Measurements from ENCODE around the gene RPL19. TPM values are rescaled to one million over a fixed set of nuclear protein-coding genes. Genes with fewer than 3 reads are reported as not detected.

The RPL19 gene
- polyA plus RNA-seq, 1 donor (not counting 4 experiments of a cell fraction or from before 2014, with no cell fraction given) = 1,957 TPM

DNA sequence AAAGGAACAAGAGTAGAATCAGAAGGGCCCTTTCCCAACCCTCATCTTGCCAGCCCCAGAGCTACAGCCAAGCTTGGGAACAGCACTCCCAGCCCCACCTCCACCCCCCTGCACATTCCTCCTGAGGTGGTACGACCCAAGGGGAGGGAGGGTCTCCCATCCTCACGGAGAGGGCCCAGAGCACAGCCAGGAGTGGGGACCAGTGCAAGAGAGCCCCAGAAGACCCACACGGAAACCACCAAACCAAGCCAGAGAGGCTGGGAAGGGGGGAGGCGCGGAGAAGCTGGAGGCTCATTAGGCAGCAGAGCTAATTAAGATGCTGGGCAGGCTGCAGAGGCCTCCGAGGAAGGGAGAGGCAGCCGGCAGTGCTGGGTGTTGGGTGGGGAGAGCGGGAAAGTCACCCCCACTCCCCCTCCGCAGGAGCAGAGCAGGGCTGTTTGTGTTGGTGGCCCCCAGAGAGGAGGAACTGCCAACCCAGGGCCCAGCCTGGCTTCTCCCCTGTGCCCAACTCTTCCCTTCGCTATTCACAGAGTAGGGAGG is 5.0 kb upstream of the RPL19 start:
- Histone ChIP-seq H3K9me1 (ENCODE audit: control insufficient read depth, extremely low read depth, insufficient read depth, low read length) (no peaks in the 10 kb centered on the region), H3K4me2 (ENCODE audit: control insufficient read depth, extremely low read depth, insufficient read depth, low read depth, low read length) (no peak overlapping the region), H3K4me3 (ENCODE audit: control insufficient read depth in 2 of 3, extremely low read depth in 1 of 3, insufficient read depth in 2 of 3, low read depth in 1 of 3, low read length in 3 of 3) (no peak overlapping the region), H2AFZ (ENCODE audit: control insufficient read depth, low read length) (no peak overlapping the region), H3K36me3 (ENCODE audit: control insufficient read depth in 2 of 2, extremely low read depth in 1 of 2, insufficient read depth in 2 of 2, low read length in 2 of 2) (peaks cover 4 to 18% of the 10 kb centered on the region in 2 experiments), H3K4me1 (ENCODE audit: control insufficient read depth, extremely low read depth, insufficient read depth, low read length) (peaks cover 15% of the 10 kb centered on the region), H3K79me2 (ENCODE audit: control insufficient read depth, insufficient read depth, low read length) (peaks cover 22% of the 10 kb centered on the region), H4K20me1 (ENCODE audit: control insufficient read depth, extremely low read depth, insufficient read depth, low read length) (no peaks in the 10 kb centered on the region), H3K27me3 (ENCODE audit: control insufficient read depth, extremely low read depth, insufficient read depth, low read length) (no peaks in the 10 kb centered on the region), H3K27ac (ENCODE audit: control insufficient read depth, insufficient read depth, low read length) (no peak overlapping the region), H3K9me3 (ENCODE audit: control insufficient read depth, low read depth, low read length) (no peaks in the 10 kb centered on the region), H3K9ac (ENCODE audit: control insufficient read depth, extremely low read depth, insufficient read depth, low read length) (no peak overlapping the region)
- dilution Hi-C loops (cut with MboI; ENCODE audit: extremely low pct_ligation_motif_present, low sequenced_read_pairs) = no loop called here
- FAIRE-seq (no peak), DNase-seq (ENCODE audit: low read depth, low spot score) (no peak)
- TF ChIP-seq, protein P1, sequence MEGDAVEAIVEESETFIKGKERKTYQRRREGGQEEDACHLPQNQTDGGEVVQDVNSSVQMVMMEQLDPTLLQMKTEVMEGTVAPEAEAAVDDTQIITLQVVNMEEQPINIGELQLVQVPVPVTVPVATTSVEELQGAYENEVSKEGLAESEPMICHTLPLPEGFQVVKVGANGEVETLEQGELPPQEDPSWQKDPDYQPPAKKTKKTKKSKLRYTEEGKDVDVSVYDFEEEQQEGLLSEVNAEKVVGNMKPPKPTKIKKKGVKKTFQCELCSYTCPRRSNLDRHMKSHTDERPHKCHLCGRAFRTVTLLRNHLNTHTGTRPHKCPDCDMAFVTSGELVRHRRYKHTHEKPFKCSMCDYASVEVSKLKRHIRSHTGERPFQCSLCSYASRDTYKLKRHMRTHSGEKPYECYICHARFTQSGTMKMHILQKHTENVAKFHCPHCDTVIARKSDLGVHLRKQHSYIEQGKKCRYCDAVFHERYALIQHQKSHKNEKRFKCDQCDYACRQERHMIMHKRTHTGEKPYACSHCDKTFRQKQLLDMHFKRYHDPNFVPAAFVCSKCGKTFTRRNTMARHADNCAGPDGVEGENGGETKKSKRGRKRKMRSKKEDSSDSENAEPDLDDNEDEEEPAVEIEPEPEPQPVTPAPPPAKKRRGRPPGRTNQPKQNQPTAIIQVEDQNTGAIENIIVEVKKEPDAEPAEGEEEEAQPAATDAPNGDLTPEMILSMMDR (optimal IDR thresholded peaks at IDR 0.05 in 1 of 3, IDR thresholded peaks at IDR 0.05 in 1 of 3, conservative IDR thresholded peaks at IDR 0.05 in 1 of 3; ENCODE audit: extremely low read depth in 1 of 3, insufficient read depth in 2 of 3, low read length in 3 of 3) = no peak
- TF ChIP-seq EZH2 (IDR thresholded peaks at IDR 0.05; ENCODE audit: low read length) = no peak

DNA sequence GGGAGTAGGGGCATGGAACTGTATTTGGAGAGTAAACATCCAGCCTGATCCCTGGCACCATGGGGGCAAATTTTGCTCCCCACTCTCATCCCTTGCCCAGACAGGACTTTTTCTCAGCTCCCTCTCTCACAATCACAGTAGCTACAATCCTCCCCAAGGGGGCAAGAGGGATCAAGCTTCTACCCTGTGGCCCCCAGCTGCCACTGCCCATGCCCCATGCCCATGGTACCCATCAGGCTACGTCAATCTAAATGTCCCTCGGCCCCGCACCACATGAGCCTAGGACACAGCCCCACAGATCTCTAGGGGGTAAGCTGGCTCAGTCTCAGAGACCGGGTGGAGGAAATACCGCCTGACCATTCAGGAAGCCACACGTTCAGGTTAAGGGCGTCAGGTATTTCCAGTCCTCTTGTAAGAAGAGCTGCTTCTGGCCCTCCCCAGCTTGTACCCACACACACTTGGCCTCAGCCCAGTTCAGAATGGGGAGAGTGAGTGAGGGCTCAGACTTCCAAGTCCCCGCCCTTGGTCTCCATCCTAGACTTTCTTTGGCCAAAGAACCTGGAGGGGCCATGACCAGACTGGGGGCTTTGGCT is 4.4 kb upstream of the RPL19 start:
- peak overlapping the region; percentile 80 for H3K4me2 ChIP-seq (ENCODE audit: control insufficient read depth, extremely low read depth, insufficient read depth, low read depth, low read length)
- H3K9me1 ChIP-seq (ENCODE audit: control insufficient read depth, extremely low read depth, insufficient read depth, low read length) = no peaks in the 10 kb centered on the region
- peaks cover 4 to 18% of the 10 kb centered on the region in 2 experiments for H3K36me3 ChIP-seq (ENCODE audit: control insufficient read depth in 2 of 2, extremely low read depth in 1 of 2, insufficient read depth in 2 of 2, low read length in 2 of 2)
- TF ChIP-seq, protein P1 (optimal IDR thresholded peaks at IDR 0.05 in 1 of 3, IDR thresholded peaks at IDR 0.05 in 1 of 3, conservative IDR thresholded peaks at IDR 0.05 in 1 of 3; ENCODE audit: extremely low read depth in 1 of 3, insufficient read depth in 2 of 3, low read length in 3 of 3) = no peak
- TF ChIP-seq EZH2 (IDR thresholded peaks at IDR 0.05; ENCODE audit: low read length) = no peak
- peaks cover 15% of the 10 kb centered on the region for H3K4me1 ChIP-seq (ENCODE audit: control insufficient read depth, extremely low read depth, insufficient read depth, low read length)
- FAIRE-seq = no peak
- peaks cover 28% of the 10 kb centered on the region for H3K79me2 ChIP-seq (ENCODE audit: control insufficient read depth, insufficient read depth, low read length)
- H3K9ac ChIP-seq (ENCODE audit: control insufficient read depth, extremely low read depth, insufficient read depth, low read length) = no peak overlapping the region
- H3K4me3 ChIP-seq (ENCODE audit: control insufficient read depth in 2 of 3, extremely low read depth in 1 of 3, insufficient read depth in 2 of 3, low read depth in 1 of 3, low read length in 3 of 3) = peak overlapping the region; percentile 53 to 75 (median 58)
- H2AFZ ChIP-seq (ENCODE audit: control insufficient read depth, low read length) = no peak overlapping the region
- no peaks in the 10 kb centered on the region for H3K9me3 ChIP-seq (ENCODE audit: control insufficient read depth, low read depth, low read length)
- dilution Hi-C loops (cut with MboI; ENCODE audit: extremely low pct_ligation_motif_present, low sequenced_read_pairs) = no loop called here
- no peak for DNase-seq (ENCODE audit: low read depth, low spot score)
- no peak overlapping the region for H3K27ac ChIP-seq (ENCODE audit: control insufficient read depth, insufficient read depth, low read length)
- no peaks in the 10 kb centered on the region for H4K20me1 ChIP-seq (ENCODE audit: control insufficient read depth, extremely low read depth, insufficient read depth, low read length)
- H3K27me3 ChIP-seq (ENCODE audit: control insufficient read depth, extremely low read depth, insufficient read depth, low read length) = no peaks in the 10 kb centered on the region

Data from keratinocyte (primary cell).